Endothelial cell of umbilical vein (primary cell): ENCODE results near the gene VEGFC. TPM values are rescaled to one million over a fixed set of nuclear protein-coding genes. Genes with fewer than 3 reads are reported as not detected.
A peak's percentile ranks its signal among the peaks of the same experiment; 100 is the strongest.

ENCODE experiments used
- BruUV-seq: library from RNA; stranded (reverse); fragments of 400-500 nt; replicated peaks from 2 replicates; lab custom pipeline; 2021; lab: Mats Ljungman, UMichigan
- CTCF ChIA-PET: fragments of 300-600, 350-600 bp; sonication (Branson Sonifier 250); formaldehyde crosslinking; loops from one replicate; lab custom pipeline; 2021; ENCODE audit warnings: antibody characterized with exemption, inconsistent platforms; lab: Charles Lee
- POLR2A ChIA-PET: fragments of 300-600, 350-600 bp; sonication (Branson Sonifier 250); formaldehyde crosslinking; loops from one replicate; lab custom pipeline; 2021; ENCODE audit warnings: antibody characterized with exemption, inconsistent platforms; lab: Charles Lee
- DNase-seq: peaks from one replicate; pipeline ENCODE4 v3.0.0-alpha.2; 2011; ENCODE audit warnings: low read depth, low spot score
- FAIRE-seq: peaks from 2 replicates; lab custom pipeline; 2011; peaks lifted over from hg19 to GRCh38; lab: Jason Lieb, UNC
- H2AFZ ChIP-seq: 2 replicates; pipeline ENCODE4 v1.6.0; 2012; ENCODE audit warnings: low read depth, low read length, control low read depth, inconsistent platforms
- H3K27ac ChIP-seq: 2 replicates; pipeline ENCODE4 v1.5.1; 2011; ENCODE audit warnings: low read depth, mild to moderate bottlenecking, control low read depth, low read length, moderate library complexity; ENCODE audit not compliant: insufficient read depth
- H3K27me3 ChIP-seq, 2 experiments: 2 replicates each; pipeline versions ENCODE4 v1.6.0 to v1.6.1; 2011; ENCODE audit warnings: low read length in 2 of 2, mixed read lengths in 1 of 2; ENCODE audit not compliant: control insufficient read depth in 2 of 2, insufficient read depth in 2 of 2
- H3K36me3 ChIP-seq, 2 experiments: 2 replicates in 1 of 2; 3 replicates in 1 of 2; pipeline ENCODE4 v1.5.1; 2011; ENCODE audit warnings: low read length in 2 of 2, mild to moderate bottlenecking in 1 of 2, moderate library complexity in 1 of 2; ENCODE audit not compliant: control insufficient read depth in 2 of 2, insufficient read depth in 2 of 2; ENCODE audit errors: extremely low read depth in 1 of 2
- H3K4me1 ChIP-seq: 3 replicates; pipeline ENCODE4 v1.5.1; 2011; ENCODE audit warnings: mild to moderate bottlenecking, low read length; ENCODE audit not compliant: control insufficient read depth, insufficient read depth; ENCODE audit errors: extremely low read depth
- H3K4me2 ChIP-seq: 2 replicates; pipeline ENCODE4 v1.6.1; 2011; ENCODE audit warnings: low read length, control low read depth, mixed read lengths; ENCODE audit not compliant: insufficient read depth
- H3K4me3 ChIP-seq, 3 experiments: fragments of 200-600 bp in 1 of 3; sonication (generic), shearing (Covaris generic) in 1 of 3; replicated peaks in 1 of 3; 2 replicates each; pipeline ENCODE4 v1.5.1; 2011 to 2016; ENCODE audit warnings: control low read depth in 3 of 3, low read length in 3 of 3, mild to moderate bottlenecking in 2 of 3, inconsistent platforms in 1 of 3, low read depth in 1 of 3, moderate library complexity in 1 of 3; ENCODE audit not compliant: insufficient read depth in 1 of 3
- H3K79me2 ChIP-seq: 2 replicates; pipeline ENCODE4 v1.6.0; 2012; ENCODE audit warnings: low read length, inconsistent platforms; ENCODE audit not compliant: control insufficient read depth, insufficient read depth
- H3K9ac ChIP-seq: replicated peaks from 2 replicates; pipeline ENCODE3; 2011; ENCODE audit warnings: low read length, control low read depth; ENCODE audit not compliant: insufficient read depth; ENCODE audit errors: extremely low read depth
- H3K9me1 ChIP-seq: replicated peaks from 3 replicates; pipeline ENCODE4 v1.6.0; 2011; ENCODE audit warnings: mild to moderate bottlenecking, low read length; ENCODE audit not compliant: control insufficient read depth, insufficient read depth; ENCODE audit errors: extremely low read depth
- H3K9me3 ChIP-seq: replicated peaks from 2 replicates; pipeline ENCODE4 v1.5.1; 2012; ENCODE audit warnings: low read length, inconsistent platforms; ENCODE audit not compliant: control insufficient read depth, insufficient read depth
- H4K20me1 ChIP-seq: replicated peaks from 2 replicates; pipeline ENCODE3; 2011; ENCODE audit warnings: mild to moderate bottlenecking, low read length; ENCODE audit not compliant: control insufficient read depth, insufficient read depth; ENCODE audit errors: extremely low read depth
- CTCF ChIP-seq, 2 donors: IDR thresholded peaks; 1 replicate in 1 of 2; 2 replicates in 1 of 2; pipeline ENCODE4 v1.5.1; 2011; ENCODE audit warnings: low read length in 2 of 2, mild to moderate bottlenecking in 2 of 2, moderate library complexity in 2 of 2, control low read depth in 1 of 2, inconsistent platforms in 1 of 2, low read depth in 1 of 2; ENCODE audit not compliant: insufficient read depth in 1 of 2; ENCODE audit errors: extremely low read depth in 1 of 2
- EZH2 ChIP-seq: IDR thresholded peaks from 2 replicates; pipeline ENCODE4 v1.6.1; 2012; ENCODE audit warnings: borderline replicate concordance, low read depth, mild to moderate bottlenecking, moderate library complexity, low read length, inconsistent platforms; ENCODE audit not compliant: severe bottlenecking
- FOS ChIP-seq: IDR thresholded peaks from 2 replicates; pipeline ENCODE4 v1.6.1; 2011; ENCODE audit warnings: mild to moderate bottlenecking, low read length, moderate library complexity, borderline replicate concordance; ENCODE audit not compliant: insufficient read depth
- GATA2 ChIP-seq: IDR thresholded peaks from 2 replicates; pipeline ENCODE4 v1.7.0; 2011; ENCODE audit warnings: low read depth, mild to moderate bottlenecking, moderate library complexity, mixed read lengths, low read length; ENCODE audit not compliant: insufficient read length, insufficient read depth
- JUN ChIP-seq: IDR thresholded peaks from 2 replicates; pipeline ENCODE4 v1.6.1; 2011; ENCODE audit warnings: borderline replicate concordance, low read depth; ENCODE audit not compliant: insufficient read length, insufficient read depth
- MYC ChIP-seq: IDR thresholded peaks from one replicate; pipeline ENCODE4 v1.6.1; 2011; ENCODE audit warnings: mild to moderate bottlenecking, low read depth, low read length
- POLR2A ChIP-seq: IDR thresholded peaks from 2 replicates; pipeline ENCODE4 v1.6.1; 2012; ENCODE audit warnings: low read depth, mild to moderate bottlenecking, control low read depth, low read length
- POLR2AphosphoS5 ChIP-seq: IDR thresholded peaks from 2 replicates; pipeline ENCODE4 v1.6.1; 2012; ENCODE audit warnings: low read depth, mild to moderate bottlenecking, control low read depth, low read length, moderate library complexity; ENCODE audit not compliant: insufficient read depth
- dilution Hi-C: fragments of 300-500 bp; cut with MboI; formaldehyde crosslinking; loops from one replicate; pipeline ENCODE4 v1.15.0; 2019; ENCODE audit warnings: low sequenced_read_pairs; ENCODE audit not compliant: extremely low pct_ligation_motif_present
- intact Hi-C: fragments of 100-400 bp; cut with micrococcal nuclease; formaldehyde crosslinking; loops from one replicate; pipeline ENCODE4 v1.10.0; 2022
- polyA plus RNA-seq, 4 experiments: library from polyadenylated mRNA; depleted of rRNA in 3 of 4; stranded (reverse) in 3 of 4; unstranded in 1 of 4; fragments of >200 nt; gene quantifications; 2 replicates each; pipeline versions ENCODE4 v1.2.1 to v1.2.3, GENCODE V29; 2011 to 2012; ENCODE audit warnings: missing spikeins in 1 of 4
- total RNA-seq: library from RNA; stranded (reverse); gene quantifications from 2 replicates; pipeline ENCODE4 v1.2.3, GENCODE V29; 2021
- TF ChIP-seq, protein P1 (sequence below): IDR thresholded peaks from 2 replicates; pipeline ENCODE4 v1.6.1; 2011; ENCODE audit not compliant: insufficient read depth, insufficient read length

Gene VEGFC
- total and polyA plus RNA-seq, 2 donors (not counting 3 experiments of a cell fraction or from before 2014, with no cell fraction given) = 20.4 to 34.9 TPM

DNA sequence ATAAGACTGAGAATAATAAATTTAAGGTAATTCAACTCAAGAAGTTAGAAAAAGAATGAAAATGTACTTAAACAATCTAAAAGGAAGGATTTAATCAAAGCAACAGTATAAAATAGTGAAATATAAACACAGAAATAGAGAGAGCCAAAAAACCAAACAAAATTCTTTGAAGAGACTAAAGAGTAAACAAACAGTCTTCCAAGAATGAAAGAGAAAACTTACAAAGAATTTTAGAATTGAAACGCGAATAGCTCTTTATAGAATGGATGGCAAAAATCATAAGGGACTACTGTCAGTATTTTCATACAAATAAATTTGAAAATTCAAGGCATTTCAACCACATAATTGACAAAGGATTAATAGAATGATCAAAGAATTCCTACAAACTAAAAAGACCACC lies 41.7 kb downstream of the VEGFC start:
- CTCF ChIA-PET = interaction anchor here (0.6 to 2.8 kb wide), 3 partner anchors 27 to 297 kb away, joined by 3 to 9 read pairs (median 3); no protein-coding TSS in a partner anchor
- peak; percentile 28 for FAIRE-seq
- peaks cover 11% of the 10 kb centered on the region for H3K4me1 ChIP-seq

More for the DNA sequence above, 41.7 kb downstream of the VEGFC start:
- no peak overlapping the region for H3K9ac ChIP-seq
- H3K27ac ChIP-seq = no peak overlapping the region
- no peak for DNase-seq
- H2AFZ ChIP-seq = no peak overlapping the region
- H3K4me3 ChIP-seq = no peak overlapping the region
- TF ChIP-seq, protein P1, sequence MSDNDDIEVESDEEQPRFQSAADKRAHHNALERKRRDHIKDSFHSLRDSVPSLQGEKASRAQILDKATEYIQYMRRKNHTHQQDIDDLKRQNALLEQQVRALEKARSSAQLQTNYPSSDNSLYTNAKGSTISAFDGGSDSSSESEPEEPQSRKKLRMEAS = no peak
- TF ChIP-seq POLR2AphosphoS5 (no peak), EZH2 (no peak), POLR2A (no peak), CTCF (IDR thresholded peaks at IDR 0.05; ENCODE audit: extremely low read depth in 1 of 2, insufficient read depth in 1 of 2, low read depth in 1 of 2, low read length in 2 of 2) (no peak), FOS (no peak), GATA2 (no peak), MYC (no peak), JUN (no peak)
- dilution Hi-C loops = no loop called here
- intact Hi-C loops = no loop called here
- H3K4me2 ChIP-seq = no peak overlapping the region
- no peaks in the 10 kb centered on the region for H3K36me3 ChIP-seq
- H3K79me2 ChIP-seq = peaks cover 96% of the 10 kb centered on the region
- H4K20me1 ChIP-seq = peaks cover 19% of the 10 kb centered on the region
- H3K9me3 ChIP-seq = no peaks in the 10 kb centered on the region
- POLR2A ChIA-PET = no interaction called here
- H3K27me3 ChIP-seq = no peaks in the 10 kb centered on the region
- BruUV-seq = no TSS peak
- H3K9me1 ChIP-seq = no peaks in the 10 kb centered on the region
